Measurements from ENCODE around the gene SH3BP2.

GRCh38 chr4:2753436-2753835, 39.4 kb upstream of the SH3BP2 start:
- TF ChIP-seq CTCF (IDR thresholded peaks at IDR 0.05; ENCODE audit: low read depth, low read length) (no peak), MYC (IDR thresholded peaks at IDR 0.05; ENCODE audit: low read depth, low read length) (no peak), POLR2A (IDR thresholded peaks at IDR 0.05; ENCODE audit: extremely low read depth, insufficient read length) (no peak), MAX (IDR thresholded peaks at IDR 0.05; ENCODE audit: low read depth, low read length) (no peak)

Data from NB4 (cell line).